Amniotic epithelial cell (primary cell): Measurements from ENCODE around the gene MND1.
A peak's percentile ranks its signal among the peaks of the same experiment; 100 is the strongest.
"Not testable (repeated sequence)": the region's sequence is repeated elsewhere in the genome, so short reads cannot be mapped to it uniquely, and the experiment has no call there.

Experiments used
- DNase-seq: peaks from one replicate; pipeline ENCODE4 v3.0.0-alpha.2; 2010; ENCODE audit warnings: low read depth

Gene MND1

GRCh38 chr4:153403726-153404125, 59.2 kb downstream of the MND1 start:
- peak; percentile 83 for DNase-seq

GRCh38 chr4:153407906-153408305, 63.4 kb downstream of the MND1 start:
- no peak for DNase-seq

GRCh38 chr4:153408932-153409331, 64.4 kb downstream of the MND1 start:
- peak; percentile 19 for DNase-seq

DNA sequence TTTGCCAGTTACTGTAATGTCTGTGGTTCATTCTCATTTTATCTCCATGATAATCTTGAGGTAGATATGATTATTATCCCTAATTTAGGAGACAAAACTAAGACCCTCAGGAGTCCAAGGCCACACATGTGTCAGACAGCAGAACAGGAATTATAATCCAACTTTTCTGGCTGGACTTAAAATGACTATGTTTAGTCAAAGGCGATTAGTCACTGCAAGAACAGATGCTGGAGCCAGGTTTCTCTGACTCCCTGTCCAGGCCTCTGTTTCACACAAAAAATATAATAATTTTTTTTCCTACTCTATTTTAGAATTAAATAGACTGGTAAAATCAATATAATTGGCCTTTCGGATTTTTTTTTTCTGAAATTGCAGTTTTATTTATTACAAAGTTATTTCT, 64.9 kb downstream of the MND1 start:
- peak; percentile 82 for DNase-seq

DNA sequence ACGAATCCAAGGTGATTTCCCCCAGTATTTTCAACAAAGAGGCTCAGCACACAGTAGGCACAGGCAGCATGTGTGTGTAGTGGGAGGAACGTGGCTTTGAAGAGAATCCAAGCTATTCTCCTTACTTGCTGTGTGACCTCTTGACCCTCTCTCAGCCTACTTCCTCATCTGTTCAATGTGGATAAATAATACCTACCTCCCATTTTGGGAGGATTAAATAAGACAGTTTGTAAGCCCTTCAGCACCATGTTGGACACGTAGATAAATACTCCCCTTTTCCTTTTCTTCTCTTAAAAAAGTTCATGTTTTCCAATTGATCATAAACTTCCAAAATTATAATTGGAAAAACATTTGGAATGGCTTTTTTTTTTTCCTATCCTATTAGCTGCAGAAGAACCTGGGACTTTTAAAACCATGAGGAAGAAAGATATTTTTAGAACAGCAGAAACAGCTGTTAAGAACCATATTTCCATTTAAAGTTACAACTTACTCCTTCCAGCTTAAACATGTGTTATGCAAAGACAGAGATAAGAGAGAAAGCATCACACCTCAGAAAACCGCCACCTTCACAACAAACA, 65.5 kb downstream of the MND1 start:
- peak; percentile 37 for DNase-seq

- no peak for DNase-seq
Observed at GRCh38 chr4:153413842-153414241, 69.4 kb downstream of the MND1 start.

DNA sequence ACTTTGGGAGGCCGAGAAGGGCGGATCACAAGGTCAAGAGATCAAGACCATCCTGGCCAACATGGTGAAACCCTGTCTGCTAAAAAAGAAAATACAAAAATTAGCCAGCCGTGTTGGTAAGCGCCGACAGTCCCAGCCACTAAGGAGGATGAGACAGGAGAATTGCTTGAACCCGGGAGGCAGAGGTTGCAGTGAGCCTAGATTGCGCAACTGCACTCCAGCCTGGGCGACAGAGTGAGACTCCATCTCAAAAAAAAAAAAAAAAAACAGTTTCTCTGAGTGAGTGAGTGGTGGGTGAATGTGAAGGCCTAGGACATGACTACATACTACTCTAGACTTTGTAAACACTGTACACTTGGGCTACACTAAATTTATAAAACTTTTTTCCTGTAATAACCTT, 72.0 kb downstream of the MND1 start:
- DNase-seq: not testable (repeated sequence)

DNA sequence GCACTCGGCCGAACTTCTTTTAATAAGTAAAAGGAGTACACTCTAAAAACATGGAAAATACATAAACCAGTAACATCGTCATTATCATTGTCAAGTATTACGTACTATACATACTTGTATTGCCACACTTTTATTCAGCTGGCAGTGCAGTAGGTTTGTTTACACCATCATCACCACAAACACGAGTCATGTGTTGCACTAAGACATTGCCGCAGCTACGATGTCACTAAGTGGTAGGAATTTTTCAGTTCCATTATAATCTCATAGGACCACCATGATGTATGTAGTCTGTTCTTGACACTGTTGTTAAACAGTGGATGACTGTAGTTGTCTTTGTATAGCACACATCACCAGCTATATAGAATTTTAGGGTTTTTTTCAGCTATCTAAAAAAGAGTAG, 73.6 kb downstream of the MND1 start:
- DNase-seq: peak; percentile 80

DNA sequence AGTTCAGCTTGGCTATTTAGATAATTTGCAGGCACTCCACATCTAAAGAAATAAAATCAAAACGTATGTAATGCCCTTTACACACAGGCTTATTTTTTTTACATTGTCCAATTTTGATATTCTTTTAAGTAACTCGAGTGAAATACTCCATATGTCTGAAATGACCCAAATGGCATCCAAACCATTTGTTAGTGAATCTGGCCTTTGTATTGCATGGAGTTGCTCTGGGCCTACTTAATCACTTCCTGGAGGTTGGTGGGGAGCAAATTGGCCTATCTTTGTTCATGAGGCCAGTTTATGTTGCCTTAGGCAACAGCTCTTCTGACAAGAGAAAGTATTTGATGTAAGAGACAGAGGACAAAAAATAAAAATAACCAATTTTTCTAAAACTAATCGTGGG, 74.1 kb downstream of the MND1 start:
- DNase-seq: peak; percentile 66

- DNase-seq: no peak
Observed at GRCh38 chr4:153419029-153419428, 74.5 kb downstream of the MND1 start.

DNA sequence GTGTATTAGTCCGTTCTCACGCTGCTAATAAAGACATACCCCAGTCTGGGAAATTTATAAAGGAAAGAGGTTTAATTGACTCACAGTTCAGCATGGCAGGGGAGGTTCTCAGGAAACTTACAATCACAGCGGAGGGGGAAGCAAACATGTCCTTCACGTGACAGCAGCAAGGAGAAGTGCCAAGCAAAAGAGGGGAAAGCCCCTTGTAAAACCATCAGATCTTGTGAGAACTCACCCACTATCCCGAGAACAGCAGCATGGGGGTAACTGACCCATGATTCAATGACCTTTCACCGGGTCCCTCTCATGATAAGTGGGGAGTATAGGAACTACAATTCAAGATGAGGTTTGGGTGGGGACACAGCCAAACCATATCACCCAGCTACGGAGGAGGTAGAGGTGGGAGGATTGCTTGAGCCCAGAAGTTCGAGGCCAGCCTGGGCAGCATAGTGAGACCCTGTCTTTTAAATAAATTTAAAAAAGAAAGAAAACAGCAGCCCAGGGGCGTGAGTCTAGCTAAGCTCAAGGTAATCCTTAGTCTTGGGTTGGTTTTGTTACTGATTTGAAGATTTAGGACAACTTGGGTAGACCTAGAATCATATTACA, 75.3 kb downstream of the MND1 start:
- peak; percentile 26 for DNase-seq

DNA sequence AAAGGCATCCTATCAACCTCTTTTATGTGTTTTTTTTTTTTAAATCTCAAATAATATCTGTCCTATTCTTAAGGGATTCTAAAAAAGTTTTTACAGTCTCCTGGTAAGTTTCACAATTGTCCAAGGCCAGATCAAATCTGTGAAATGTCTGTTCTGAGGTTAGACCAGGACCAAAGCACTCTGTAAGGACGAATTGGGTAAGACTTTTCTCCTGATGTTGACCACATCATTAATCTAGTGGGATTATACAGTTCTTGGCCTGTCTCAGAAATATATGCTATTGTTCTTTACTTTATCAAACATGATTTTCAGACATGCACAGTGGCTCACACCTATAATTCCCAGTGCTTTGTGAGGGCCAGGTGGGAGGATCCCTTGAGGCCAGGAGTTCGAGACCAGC, 75.9 kb downstream of the MND1 start:
- DNase-seq: peak; percentile 99

DNA sequence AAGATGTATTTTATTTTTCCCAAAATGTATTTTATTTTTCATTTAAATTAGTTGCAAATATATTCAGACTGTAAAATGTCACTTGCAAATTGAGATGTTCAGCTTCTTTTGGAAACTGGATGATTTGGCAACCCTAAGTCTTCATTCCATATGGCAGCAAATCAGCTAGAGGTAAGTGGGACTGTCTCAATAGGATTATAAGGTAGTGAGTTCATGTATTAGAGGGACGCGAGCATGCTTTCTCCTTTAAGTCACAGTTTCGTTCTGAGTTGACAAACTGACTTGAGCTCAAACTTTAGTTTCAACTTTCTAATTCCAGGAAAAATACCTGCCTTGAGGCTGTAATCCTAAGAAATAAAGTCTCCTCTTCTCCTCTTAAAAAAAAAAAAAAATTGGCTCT, 77.5 kb downstream of the MND1 start:
- no peak for DNase-seq

DNA sequence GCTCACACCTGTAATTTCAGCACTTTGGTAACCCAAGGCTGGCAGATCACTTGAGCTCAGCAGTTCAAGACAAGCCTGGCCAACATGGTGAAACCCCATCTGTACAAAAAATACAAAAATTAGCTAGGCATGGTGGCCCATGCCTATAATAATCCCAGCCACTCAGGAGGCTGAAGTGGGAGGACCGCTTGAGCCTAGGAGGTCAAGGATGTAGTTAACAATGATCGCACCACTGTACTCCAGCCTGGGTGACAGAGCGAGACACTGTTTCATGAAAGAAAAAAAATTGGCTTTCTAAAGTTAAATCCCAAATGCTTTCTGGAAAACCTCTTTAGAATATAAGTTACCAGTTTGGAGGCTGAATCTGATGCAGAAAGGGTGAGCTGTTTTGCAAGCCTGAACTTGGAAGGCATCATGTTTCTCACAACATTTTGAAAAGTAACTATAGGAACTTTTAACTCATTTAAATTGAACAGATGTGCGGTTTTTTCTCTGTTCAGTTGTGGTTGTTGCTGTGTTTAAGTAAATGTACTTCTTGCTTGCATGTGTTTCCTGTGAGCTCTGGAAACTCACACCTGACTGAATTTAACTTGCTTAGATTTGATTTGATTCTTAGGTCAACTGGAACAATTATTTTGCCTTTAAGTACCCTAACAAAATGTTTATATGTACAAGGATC, 81.9 kb downstream of the MND1 start:
- DNase-seq: no peak

DNA sequence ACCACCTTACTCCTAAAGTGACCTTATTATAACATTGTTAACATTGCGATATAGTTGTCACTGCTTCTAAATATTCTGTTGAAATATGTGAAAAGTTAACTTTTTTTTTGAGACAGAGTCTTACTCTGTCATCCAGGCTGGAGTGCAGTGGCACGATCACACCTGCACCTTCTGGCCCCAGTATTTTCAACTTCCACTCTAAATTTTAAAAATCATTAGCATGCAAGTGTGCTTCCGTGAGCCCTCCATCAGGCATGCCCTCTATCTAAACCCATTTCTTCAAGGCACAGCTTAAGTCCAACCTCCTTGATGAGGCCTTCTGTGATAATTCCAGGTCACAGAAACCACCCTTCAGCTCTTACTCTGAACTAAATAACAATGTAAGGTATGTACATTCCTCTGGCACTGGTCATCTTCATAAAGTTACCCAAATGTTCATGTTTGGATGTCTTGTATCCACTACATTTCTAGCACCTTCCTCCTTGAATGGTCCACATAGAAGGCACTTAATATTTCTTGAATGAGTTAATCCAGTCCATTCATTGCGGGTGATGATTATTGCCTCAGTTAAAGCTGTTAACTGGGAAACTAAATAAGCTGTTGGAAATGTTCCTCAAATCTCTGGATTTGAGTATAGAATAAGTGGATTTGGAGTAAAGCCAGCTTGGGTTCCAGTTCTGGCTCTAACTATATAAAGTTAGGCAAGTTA, 83.0 kb downstream of the MND1 start:
- DNase-seq: peak; percentile 62

GRCh38 chr4:153428941-153429475, 84.5 kb downstream of the MND1 start:
- DNase-seq: no peak

- DNase-seq: peak; percentile 95
Observed at GRCh38 chr4:153432965-153433753, 88.7 kb downstream of the MND1 start.

DNA sequence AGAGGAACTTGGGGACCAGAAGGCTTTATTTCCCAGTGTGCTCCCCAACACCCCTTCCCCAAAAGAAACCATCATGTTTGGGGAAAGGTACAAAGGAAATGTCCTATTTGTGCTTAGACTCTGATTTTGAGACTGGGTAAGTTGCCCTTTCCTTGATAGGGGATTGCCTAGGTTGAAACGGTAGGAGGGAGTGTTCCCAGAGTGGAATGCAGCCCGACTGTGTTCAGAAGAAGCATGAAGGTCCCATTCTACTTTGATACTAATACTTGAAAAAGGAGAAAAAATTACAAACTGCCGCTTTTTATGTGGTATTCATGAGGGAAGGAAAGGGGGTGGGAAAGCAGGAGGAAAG, 89.2 kb downstream of the MND1 start:
- DNase-seq: no peak

DNA sequence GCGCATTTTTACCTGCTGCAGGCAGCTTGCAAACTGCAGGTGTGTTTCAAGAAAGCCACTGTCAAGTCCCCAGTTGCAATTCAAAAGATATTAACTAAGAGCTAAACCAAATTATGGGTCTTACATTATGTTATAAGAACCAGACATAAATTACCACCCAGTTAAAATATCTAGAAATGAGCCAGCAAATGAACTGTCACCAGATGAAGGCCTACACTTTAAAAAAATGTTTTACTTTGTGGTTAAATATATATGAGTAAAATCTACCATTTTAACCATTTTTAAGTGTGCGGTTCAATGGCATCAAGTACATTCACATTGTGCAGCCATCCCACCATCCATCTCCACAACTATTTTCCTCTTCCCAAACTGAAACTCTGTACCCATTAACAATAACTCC, 89.7 kb downstream of the MND1 start:
- DNase-seq: no peak

DNA sequence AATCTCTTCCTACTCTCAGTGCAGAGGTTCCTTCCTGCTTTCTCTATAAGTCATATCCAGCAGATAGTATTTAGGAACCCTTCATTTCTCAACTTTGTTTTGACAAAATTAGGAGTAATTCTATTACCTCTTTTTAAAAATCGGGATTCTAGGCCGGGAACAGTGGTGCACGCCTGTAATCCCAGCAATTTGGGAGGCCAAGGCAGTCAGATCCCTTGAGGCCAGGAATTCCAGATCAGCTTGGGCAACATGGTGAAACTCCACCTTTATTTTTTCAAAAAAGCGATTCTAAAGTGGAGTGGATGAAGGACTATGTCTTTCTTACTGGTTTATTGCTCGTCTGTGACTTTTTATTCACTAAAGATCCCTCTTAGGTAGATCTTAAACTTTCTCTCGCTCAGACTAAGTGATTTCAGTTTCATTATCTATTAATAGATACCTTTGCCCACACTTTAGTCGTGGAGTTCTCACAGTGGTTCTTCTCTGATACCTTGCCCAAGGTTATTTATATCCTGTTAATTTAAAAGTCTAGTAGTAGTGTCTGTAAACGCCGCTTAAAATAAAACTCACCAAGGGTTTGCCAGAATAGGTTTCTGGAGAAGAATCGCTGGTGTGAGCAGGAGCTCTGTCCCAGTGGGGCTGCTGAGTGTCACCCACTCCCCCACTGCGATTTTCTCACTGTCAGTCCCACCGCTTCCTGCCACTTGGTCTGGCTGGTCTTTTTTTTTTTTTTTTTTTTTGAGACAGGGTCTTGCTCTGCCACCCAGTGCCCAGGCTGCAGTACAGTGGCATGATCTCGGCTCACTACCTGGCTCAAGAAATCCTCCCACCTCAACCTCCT, 94.6 kb downstream of the MND1 start:
- DNase-seq: no peak

DNA sequence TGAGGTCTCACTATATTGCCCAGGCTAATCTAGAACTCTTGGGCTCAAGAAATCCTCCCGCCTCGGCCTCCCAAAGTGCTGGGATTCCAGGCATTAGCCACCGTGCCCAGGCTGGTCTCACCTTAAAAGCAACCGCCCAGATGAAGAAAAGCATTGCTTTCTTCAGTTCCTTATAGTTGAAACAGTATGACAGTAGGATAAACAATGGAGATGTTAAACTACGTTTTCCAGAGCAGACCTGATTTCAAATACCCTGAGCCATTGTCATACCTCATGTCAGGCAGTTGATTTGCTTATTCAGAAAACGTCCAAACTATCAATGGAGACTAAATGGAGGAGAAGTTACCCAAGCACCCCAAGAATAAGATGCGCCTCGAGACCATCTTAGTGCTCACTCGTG, 95.3 kb downstream of the MND1 start:
- no peak for DNase-seq
